GM23248 (cell line): ENCODE data around the gene RET.

Experiments
- EZH2 ChIP-seq: fragments of 200-600 bp; sonication (generic); IDR thresholded peaks from 2 replicates; pipeline ENCODE4 v1.6.1; 2018; ENCODE audit warnings: antibody characterized with exemption, mild to moderate bottlenecking; ENCODE audit not compliant: insufficient read depth, poor library complexity, severe bottlenecking
- EZH2phosphoT487 ChIP-seq: fragments of 200-600 bp; sonication (generic); IDR thresholded peaks from 2 replicates; pipeline ENCODE4 v1.6.1; 2018; ENCODE audit warnings: antibody characterized with exemption, moderate library complexity, mild to moderate bottlenecking, low read depth; ENCODE audit not compliant: insufficient read depth

- no peak for TF ChIP-seq EZH2
- no peak for TF ChIP-seq EZH2phosphoT487
These were observed 60.3 kb downstream of the RET start for GRCh38 chr10:43136995-43137716.
